DND-41 (cell line): ENCODE data around the gene TMEM114.

Source experiments
- CTCF ChIP-seq: IDR thresholded peaks from 2 replicates; pipeline ENCODE4 v1.5.1; 2012; ENCODE audit warnings: borderline replicate concordance, low read length, moderate library complexity, mild to moderate bottlenecking; ENCODE audit not compliant: poor library complexity, severe bottlenecking; ENCODE audit errors: extremely low read depth
- EZH2 ChIP-seq: IDR thresholded peaks from 3 replicates; pipeline ENCODE4 v1.6.1; 2012; ENCODE audit warnings: borderline replicate concordance, low read depth, mild to moderate bottlenecking, moderate library complexity, low read length, inconsistent platforms; ENCODE audit not compliant: severe bottlenecking

GRCh38 chr16:8577678-8578304 is 12.5 kb downstream of the TMEM114 start:
- no peak for TF ChIP-seq EZH2
- TF ChIP-seq CTCF, result no peak
